Kasumi-1 (cell line): ENCODE measurements around the gene TACC2.
"Not testable (repeated sequence)": the region's sequence is repeated elsewhere in the genome, so short reads cannot be mapped to it uniquely, and the experiment has no call there.

ENCODE experiments used
- DNase-seq, 2 experiments: peaks; one replicate each; lab custom pipeline; 2025; lab: John Stamatoyannopoulos, UW

The TACC2 gene

DNA sequence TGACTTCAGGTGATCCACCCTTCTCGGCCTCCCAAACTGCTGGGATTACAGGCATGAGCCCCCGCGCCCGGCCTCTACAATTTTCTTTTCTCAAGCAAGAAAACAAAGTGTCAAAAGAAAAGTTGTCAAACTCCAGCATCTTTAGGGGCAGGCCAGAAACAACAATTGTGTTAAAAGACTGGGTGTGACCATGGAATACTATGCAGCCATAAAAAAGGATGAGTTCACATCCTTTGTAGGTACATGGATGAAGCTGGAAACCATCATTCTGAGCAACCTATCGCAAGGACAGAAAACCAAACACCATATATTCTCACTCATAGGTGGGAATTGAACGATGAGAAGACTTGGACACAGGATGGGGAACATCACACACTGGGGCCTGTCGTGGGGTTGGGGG is 34.3 kb downstream of the TACC2 start:
- not testable (repeated sequence) for DNase-seq

DNA sequence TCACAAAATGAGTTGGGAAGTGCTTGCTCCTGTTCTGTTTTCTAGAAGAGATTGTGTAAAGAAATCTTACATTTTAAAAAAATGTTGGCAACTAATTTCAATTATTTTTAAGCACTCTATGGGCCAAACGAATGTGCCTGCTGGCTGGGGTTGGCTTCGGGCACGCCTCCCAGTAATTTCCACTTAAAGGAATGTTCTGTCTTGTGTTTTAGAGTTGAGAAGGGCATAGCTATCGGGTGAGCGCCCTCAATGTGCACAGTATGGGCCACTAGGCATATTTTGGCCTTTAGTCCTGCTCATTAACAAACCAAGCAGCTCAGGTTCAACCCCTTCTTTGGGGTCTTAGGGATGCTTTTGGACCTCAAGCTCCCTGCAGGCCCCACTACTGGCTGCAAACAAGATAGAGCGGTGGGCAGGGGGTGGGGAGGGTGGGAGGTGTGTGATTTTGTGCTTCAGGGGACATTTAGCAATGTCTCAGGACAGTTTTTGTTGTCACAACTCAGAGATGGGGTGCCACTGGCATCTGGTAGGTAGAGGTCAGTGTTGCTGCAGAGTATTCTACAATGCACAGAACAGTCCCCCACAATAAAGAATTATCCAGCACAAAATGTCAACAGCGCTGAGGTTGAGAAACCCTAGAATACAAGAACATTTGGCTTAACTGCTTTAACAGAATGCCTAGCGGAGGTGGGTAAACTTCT is 40.7 kb downstream of the TACC2 start:
- no peak for DNase-seq

DNA sequence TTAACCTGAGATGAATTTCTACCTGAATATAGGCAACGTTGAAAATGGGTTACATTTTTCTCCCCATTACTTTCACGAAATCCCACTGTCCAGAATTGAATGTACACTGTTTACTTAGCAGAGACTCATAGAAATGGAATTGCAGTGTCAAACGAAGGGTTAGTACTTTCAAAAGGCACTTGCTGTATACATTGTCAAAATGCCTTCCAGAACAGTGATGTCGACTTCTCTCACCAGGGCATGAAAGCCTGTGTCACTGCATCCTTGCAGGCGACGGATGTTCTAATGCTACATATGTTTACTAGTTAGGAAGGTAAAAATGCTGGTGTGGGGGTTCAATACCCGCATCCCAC is 41.2 kb downstream of the TACC2 start:
- no peak for DNase-seq

DNA sequence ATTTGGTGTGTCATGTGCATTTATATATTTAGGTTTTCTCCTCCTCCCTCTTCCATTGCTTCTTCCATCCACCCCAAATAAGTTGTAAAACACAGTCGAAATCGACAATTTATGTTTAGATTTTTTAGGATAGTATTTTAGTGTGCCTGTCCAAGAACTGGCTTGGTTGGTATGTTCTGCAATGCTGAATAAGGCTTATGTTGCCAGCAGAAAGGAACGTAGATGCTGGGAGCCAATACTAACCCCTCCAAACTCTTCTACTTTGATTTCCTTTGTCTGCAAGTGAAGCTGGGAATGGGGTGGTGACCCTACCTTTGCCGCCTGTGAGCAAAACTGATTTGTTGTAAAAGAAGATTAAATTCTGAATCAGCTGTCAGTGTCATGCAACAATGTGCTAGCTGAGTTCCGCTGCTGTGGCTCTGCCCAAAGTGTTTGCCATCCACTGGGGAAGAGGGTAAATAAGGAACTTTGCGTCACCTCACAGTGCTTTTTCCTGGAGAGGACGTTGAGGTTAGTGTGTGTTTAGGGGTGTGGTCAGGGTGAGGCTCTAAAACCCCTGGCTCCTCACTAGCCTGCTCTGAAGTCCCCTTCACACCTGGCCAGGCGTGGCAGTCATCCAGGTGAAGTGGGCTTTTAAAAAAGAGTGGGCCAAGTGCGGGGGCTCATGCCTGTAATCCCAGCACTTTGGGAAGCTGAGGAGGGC is 44.4 kb downstream of the TACC2 start:
- no peak for DNase-seq

DNA sequence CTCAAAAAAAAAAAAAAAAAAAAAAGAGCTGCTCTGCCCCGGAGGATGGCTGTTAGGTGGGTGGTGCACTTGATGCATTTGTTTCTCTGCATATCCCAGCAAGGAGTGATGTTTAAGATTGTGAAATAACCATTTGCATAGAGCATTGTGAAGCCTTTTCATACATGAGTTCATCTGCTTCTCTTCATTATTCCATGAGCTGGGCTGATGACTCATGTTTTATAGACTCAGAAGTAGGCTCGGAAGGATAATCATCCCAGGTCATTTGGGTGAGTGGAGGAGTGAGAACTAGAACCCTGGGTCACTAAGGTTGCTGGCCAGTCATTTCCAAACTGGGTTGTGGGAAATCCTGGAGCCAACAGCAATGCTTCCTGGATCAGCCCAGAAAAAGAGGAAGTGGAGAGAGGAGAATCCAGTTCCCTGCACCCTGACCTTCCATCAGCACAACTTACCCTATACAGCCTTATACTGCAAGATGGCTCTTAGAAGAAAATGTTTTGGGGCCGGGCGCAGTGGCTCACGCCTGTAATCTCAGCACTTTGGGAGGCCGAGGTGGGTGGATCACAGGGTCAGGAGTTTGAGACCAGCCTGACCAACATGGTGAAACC is 45.3 kb downstream of the TACC2 start:
- peak in 1 of 2 experiments; percentile 4 for DNase-seq

DNA sequence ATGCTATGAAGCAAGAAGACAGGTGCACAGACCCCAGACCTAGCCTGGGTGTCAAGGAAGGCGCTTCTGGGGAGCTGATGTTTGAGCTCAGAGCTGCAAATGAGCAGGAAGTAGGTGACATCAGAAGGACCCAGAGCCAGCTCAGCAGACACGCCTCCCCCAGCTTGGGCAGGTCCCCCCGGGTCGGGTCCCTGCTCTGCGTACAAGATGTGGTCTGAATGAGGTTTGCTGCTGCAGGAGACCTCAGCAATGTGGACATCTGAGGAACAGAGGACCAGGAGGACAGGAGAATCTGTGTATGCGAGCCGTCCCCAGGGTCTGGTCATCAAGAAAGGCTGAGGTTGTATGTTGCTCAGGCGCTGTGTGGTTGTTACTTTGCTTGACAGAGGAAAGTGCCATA is 51.8 kb downstream of the TACC2 start:
- DNase-seq = no peak

DNA sequence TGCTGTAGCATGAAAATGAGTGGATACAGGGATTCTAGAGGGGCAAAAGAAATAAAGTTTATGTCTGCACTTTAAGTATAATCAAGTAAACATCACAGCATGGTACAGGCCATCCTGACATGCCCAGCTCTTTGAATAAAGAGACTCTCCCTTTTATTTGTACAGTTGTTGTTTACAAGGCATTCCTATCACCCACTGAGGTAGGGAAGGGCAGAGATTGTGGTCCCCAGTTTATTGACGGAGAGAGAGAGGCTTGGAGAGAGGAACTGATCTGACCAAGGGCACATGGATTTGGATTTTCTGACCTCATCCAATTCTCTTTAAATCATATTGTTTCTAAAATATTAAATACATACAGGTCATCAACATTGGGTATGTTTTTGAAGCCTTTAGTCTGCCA is 53.9 kb downstream of the TACC2 start:
- DNase-seq = no peak

- no peak for DNase-seq
These were observed 55.2 kb downstream of the TACC2 start for GRCh38 chr10:122044045-122044661.

DNA sequence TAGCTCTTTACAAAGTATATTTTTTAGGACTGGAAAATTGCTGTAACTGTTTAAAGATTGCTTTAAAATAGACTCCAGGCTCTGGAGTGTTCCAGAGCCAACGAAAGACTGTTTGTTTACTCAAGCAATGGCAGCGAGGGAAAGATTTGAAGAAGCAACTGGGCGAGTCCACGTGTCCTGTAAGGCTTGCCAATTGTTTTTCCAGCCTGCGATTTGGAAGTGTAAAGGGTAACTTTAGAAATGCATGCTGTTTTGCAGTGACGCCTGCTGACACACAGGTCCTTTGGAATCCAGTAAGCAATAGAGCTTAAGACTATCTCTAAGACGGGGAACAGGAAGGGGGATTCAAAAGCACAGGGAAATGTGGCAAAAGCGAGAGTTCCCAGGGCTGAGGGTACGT is 55.8 kb downstream of the TACC2 start:
- no peak for DNase-seq

GRCh38 chr10:122045212-122045611 is 56.2 kb downstream of the TACC2 start:
- no peak for DNase-seq

GRCh38 chr10:122047560-122047959 is 58.6 kb downstream of the TACC2 start:
- DNase-seq = no peak

DNA sequence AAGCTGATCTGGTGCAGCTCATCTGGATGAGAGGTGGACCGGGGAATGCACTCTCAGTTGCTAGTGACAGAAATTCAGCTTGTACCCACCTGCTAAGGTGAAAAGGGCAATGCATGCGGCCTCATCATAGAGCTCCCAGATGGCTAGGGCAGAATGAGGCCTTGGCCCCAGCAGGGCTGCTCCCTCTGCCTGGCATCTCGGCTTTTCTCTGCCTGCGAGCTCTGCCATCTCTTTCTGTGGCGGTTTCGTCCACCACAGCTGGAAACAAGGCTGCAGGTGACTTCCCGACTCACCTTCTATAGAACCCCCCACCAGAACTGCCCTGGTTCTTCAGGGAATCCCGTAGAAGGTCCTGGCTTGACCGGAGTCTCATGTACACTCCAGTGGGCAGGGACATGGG is 60.1 kb downstream of the TACC2 start:
- no peak for DNase-seq

GRCh38 chr10:122050311-122050710 is 61.3 kb downstream of the TACC2 start:
- no peak for DNase-seq

DNA sequence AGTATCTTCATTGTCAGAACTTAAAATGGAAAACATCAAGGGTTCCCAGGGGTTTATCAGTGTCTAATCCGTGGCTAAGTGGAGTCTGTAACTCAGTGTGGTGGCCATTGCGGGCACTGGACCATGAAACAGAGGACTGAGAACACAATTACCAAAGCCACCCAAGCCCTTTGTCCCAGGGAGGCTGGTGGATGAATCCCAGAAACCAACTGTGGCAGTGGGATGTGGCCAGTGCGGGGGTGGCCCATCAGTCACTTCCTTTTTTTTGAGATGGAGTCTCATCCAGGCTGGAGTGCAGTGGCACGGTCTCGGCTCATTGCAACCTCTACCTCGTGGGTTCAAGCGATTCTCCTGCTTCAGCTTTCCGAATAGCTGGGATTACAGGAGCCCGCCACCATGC is 61.8 kb downstream of the TACC2 start:
- no peak for DNase-seq

DNA sequence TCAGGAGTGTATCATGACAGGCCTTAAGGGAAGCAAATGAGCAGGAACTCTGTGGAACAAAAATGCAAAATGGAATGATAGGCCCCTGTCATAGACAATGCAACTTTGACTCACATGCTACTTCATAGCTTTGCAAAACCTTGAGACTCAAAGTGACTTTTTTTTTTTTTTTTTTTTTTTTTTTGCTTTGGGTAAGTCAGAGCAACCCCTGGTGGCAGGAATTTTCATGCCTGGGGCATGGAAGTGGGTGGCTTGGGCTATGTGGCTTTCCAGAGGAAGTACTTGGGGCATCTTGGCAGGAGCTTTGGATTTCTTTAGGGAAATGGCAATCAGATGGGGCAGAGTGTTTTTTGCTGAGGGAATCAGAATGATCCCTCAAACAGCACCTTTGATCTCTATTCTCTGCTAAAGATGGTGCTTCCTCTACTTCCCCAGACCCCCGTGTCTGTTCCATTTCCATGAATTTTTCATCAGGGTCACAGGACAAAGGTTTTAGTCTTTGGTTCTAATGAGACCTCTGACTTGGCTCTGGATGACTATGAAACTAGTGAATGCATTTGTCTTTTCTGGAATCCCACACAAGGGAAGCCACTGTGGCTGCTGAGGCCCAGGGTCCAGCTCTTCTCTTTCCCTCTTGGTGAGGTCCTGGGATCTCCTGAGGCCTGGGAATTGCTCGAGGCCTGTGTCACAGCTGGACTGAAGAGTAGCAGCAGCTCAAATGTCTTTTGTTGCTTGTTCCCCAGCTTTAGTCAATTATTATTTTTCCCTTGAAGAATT is 62.8 kb downstream of the TACC2 start:
- no peak for DNase-seq

DNA sequence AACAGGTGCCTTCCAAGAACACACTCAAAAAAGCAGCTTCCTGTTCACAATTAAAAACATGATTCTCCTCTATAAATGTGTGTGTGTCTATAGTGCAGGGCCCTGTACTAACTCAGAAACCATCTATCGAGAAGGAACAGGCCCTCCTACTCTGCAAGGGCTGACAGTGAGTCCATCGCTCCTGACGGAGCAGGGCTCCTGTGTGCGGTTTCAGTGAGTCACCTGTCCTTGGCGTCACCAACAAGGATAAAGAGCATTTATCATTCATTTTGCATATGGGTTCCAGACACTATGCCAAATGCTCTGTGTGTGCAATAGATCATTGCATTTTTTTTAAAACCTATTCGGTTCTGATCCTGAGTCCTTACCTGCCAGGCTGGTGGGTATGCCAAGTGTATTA is 63.7 kb downstream of the TACC2 start:
- no peak for DNase-seq

- no peak for DNase-seq
These were observed 64.4 kb downstream of the TACC2 start for GRCh38 chr10:122053314-122053713.

DNA sequence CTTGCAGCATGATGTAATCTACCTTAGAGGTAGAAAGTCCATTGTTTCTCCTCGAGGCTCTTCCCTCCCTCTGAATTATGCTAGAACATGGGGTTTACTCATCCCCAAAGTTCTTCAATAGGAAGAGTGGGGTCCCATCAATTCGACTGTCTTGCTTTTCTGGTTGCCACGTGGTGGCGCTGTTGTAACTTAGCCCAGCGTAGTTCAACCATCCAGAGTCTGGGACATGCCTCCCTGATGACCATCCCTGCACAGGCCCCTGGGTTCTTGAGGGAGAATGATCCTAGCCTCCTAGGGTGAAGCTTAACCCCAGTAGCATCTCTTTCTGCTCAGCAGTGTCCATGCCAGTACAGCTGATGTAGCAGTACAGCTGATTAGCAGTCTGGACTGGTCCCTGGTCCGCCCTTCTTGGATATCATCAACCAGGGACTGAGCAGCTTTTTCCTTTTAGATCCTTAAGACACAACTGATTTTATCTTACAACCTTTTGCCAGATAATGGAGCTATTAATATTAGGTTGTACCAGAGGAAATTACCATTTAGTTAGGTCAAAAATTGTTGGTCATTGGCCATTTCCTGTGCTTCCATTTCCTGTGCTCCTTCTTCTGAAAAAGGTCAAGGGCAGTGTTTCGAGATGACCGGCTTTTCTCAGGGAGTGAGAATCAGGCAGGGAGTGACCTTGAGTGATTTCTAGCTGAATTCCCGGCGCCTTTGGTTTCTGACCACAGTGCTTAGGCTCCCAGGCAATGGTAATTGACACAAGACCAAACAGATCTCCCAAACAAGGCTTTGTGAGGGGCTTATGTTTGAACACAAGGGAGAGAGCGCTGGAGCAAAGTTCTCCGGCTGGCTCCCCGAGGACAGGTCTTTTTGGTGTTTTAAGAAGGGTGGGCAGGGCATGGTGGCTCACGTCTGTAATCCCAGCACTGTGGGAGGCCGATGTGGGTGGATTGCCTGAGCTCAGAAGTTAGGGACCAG is 65.4 kb downstream of the TACC2 start:
- DNase-seq = no peak

DNA sequence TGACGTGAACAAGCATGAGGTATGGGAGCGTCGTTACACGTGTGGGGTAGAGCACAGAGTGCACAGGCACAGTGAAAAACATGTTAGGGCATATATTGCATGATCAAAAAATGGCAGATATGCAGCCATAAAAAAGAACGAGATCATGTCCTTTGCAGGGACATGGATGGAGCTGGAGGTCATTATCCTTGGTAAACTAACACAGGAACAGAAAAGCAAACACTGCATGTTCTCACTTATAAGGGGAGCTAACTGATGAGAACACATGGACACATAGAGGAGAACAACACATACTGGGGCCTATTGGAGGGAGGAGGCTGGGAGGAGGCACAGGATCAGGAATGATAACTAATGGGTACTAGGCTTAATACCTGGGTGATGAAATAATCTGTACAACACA is 66.3 kb downstream of the TACC2 start:
- no peak for DNase-seq

DNA sequence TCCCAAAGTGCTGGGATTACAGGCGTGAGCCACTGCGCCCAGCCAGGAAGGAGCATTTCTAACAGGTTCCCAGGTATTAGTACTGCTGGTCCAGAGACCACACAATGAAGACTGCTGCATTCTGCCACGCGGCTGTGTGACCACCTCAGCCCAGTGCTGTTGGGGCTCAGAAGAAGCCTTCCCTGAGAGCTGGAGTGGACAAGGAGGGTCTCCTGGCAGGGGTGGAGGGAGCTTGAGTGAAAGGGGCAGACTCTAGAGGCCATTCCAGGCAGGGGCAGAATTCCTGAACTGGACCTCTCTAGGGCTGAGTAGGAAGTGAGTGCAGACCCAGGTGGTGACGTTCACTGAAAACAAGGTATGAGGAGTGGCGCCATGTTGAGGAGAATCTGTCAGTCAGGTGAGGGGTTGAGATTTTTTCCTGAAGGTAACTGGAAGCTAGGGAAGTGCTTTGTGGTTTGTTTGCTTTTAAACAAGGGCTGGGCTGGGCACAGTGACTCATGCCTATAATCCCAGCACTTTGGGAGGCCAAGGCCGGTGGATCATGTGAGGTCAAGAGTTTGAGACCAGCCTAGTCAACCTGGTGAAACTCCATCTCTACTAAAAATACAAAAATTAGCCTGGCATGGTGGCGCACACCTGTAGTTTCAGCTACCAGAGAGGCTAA is 67.6 kb downstream of the TACC2 start:
- no peak for DNase-seq
